ENCODE results near the gene NKX1-1.

The NKX1-1 gene

DNA sequence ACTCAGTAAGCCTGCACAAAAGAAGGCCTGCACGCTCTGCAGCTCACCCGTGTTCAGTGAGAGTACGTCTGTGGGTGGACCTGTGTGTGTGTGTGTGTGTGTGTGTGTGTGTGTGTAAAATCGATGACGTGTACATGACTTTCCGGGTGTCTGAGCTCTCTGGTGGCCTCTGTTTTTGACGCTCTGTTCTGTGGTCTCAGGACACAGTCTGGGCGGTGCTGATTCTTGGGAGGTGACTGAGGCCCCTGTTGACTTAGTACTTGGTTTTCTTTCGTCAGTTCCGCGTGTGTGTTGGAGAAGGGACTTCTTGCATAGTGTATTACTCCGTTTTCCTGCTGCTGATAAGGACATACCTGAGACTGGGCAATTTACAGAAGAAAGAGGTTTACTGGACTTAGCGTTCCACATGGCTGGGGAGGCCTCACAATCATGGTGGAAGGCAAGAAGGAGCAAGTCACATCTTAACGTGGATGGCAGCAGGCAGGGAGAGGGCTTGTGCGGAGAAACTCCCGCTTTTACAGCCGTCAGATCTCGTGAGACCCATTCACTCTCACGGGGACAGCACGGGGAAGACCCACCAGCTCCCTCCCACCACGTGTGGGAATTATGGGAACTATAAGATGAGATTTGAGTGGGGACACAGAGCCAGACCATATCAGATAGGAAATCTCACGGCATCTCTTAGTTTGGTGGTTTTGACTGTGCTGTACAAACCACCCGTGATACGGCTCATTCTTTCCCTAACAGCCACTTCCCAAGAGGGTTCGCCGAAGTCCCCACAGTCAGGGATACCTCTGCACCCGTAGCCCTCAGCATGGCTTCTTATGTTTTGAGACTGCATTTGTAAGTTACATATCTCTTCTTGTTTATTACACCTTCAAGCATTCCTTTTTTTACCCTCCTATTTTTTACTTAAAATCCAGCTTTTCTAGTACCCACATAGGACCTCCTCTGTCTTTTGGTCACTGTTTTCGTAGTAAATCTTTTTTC is 34.8 kb downstream of the NKX1-1 start:
- ATAC-seq, result no peak

DNA sequence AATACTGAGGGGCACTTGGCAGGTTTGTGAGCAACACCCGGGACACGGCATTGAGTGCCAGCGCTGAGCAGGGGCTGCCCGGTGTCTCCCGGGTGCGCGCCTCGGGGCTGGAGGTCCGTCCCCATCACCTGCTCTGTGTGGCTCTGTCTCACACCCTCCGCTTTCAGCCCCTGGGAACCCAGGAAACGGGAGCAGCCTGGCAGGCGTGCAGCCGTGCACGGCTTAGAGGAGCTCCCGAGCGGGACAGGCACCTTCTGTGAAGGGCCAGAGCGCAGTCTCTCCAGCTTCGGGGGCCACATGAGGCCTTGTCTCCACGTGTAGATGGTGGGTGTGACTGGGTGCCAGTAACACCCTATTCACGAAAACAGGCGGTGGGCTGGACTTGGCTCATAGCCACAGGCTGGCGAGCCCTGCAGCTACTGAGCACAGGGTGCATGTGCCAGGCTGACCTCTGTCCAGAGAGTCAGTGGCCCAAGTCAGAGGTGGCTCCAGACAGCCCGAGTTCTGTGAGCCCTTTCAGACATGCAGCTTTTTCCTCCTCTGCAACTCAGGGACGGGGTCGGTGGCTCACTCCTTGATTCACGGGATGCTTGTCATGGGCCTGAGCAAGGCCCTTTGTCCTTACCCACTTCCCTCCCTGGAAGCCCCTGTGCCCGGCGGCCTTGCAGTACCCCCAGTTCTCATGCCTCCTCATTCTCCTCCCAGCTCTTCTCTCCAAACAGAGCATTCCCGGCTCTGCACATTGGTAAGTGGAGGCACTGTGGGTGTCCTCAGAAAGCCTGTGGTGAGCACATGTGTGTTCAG is 35.7 kb downstream of the NKX1-1 start:
- no peak for ATAC-seq

DNA sequence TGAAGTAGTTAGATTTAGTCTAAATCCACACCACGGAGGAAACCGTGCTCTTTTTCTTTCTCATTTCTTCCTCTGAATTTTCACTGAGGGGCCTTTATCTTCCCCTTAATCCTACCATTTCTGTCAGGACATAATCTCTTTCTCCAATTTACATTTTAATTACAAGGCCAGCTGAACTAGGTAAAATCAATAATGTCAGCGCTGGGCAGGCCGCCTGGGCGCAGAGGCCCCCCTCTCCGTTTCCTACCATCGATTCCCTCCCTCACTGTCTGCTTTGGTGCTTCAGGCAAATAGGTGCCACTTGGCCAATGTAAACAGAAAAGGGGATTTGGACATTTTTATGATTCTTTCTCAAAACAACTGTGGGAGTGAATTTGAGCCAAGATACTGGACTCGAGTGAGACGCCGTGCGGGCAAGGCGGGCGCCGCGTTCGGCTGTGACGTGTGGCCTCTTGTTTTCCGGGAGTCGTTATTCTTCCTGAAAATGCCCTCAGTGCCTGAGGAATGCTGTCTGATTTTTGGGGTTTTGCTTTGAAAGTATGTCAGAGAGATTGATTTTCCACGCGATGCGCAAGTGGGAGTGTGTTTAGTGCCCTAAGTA is 36.7 kb downstream of the NKX1-1 start:
- ATAC-seq, result no peak

DNA sequence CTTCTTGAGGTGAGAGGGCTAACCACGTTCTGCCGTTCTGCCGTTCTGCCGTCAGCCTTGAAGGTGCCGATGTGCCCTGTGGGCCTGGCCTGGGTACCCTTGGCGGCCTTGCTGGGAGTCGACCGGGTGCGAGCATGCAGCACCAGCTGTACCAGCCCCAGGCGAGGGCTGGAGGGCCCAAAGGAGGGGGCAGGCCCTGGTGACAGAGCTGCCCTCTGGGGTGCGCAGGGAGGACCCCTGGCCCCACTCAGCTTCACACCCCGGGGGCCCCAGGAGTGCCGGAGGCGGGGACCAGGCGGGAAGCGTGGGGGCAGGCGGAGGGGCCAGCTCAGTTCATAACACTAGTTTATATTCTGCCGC is 37.2 kb downstream of the NKX1-1 start:
- no peak for ATAC-seq

DNA sequence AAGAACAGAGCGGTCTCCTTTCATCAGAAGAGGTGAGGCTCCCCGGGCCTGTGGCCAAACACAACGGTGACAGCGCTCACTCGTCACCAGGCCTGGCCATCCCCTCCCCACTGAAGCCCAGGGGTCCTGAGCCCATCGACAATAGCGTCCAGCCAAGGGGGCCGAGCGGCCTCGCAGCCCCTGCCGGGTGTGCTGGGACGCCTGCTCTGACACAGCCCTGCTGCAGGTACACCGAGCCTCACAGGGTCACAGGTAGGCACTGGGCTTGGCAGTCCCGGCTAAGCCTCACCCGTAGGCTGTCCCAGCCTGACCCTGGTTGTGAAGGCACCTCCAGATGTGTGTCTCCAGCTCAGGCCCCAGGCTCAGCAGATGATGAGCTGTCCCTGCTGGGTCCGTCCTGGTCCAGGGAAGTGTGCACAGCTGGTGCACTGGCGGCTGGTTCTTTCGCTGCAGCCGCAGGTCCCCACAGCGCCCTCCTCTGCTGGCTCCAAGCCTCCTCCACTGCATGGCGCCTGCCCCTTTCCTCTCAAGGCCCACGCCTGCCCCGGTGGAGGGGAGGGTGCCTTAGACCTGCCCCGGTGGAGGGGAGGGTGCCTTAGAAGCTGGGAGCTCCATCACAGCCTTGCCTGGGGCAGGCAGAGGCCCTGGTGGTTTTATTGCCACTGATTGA is 37.7 kb downstream of the NKX1-1 start:
- ATAC-seq, result no peak

DNA sequence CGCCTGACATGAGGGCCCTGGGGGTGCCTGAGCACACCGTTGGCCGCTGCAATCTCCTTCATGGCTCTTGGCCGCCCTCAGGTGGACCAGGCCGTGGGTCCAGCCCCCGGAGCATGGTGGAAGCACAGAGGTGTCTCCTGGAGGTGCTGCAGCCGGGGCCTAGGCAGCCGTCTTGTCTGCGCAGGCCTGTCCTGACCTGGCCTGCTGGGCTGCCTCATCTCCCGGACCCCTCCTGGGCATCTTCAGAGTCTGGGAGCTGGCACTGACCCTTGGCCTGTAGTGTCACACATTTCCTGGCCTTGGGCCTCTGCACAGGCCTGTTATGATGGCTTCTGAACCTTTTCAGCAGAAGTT is 38.3 kb downstream of the NKX1-1 start:
- no peak for ATAC-seq

DNA sequence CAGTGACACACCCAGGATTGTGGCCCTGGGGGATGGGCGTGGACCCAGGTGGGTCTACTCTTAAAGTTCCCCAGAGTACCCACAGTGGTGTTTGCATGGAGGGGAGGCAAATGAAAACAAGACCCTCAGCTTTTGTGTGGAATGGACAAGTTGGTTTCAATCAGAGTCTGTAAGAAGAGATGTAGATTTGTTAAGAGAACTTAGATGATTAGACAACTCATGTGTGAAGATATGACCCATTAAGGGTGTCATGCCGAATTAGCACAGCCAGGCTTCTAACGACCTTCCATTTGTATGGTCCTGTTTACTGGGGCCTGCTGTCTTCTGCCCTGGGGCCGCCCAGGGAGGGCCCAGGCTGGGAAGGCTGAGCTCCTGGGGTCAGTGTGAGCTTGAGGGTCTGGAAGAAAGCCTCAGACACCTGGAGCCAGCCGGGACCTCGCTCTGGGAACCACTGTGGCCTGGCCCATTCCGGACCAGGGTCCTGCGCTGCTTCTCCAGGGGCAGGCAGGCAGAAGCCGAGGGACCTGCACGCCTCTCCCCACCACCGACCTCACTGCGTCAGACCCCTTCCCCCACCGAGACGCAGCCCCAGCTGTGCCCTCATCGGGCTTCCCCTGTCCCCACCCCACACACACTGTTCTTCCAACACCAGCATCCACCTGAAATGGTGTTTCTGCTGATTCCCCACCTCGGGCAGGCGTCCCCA is 38.9 kb downstream of the NKX1-1 start:
- no peak for ATAC-seq

DNA sequence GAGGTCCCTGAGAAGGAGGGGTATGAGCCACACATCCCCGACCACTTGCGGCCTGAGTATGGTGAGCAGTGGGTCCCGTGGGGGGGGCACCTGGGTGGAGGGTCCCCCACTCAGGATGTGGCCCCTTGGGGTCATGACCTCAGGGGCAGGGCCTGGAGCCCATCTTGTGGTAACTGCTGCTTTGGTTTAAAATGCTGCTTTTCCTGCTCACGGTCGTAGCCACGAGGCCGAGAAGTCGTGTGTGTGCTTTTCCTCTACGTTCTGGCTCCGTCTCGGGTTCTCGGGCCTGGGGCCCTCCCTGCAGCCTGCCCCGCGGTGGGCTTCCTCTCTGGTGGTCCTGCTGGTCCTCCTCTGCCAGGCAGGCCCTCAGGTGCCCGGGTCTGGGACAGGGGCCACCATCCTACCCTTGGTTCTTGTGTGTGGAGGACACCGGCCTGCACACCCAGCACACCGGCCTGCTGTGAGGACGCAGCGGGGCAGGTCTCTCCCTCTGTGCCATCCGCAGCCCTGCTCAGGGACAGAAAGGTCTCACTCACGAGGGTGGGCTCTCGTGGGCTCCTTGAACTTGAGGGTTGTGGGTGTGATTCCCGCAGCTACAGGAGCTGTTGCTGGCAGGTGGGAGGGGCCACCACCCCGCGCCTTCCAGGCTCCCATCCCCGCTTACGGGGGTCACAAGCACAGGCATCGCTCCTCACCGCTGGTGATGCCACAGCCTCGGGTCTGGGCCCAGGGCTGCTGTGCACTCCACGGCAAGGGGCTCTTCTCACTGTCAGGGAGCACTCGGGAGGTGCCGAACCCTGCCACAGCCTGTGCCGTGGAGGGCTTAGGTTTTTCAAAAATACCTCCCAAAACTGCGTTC is 39.6 kb downstream of the NKX1-1 start:
- ATAC-seq, result no peak

DNA sequence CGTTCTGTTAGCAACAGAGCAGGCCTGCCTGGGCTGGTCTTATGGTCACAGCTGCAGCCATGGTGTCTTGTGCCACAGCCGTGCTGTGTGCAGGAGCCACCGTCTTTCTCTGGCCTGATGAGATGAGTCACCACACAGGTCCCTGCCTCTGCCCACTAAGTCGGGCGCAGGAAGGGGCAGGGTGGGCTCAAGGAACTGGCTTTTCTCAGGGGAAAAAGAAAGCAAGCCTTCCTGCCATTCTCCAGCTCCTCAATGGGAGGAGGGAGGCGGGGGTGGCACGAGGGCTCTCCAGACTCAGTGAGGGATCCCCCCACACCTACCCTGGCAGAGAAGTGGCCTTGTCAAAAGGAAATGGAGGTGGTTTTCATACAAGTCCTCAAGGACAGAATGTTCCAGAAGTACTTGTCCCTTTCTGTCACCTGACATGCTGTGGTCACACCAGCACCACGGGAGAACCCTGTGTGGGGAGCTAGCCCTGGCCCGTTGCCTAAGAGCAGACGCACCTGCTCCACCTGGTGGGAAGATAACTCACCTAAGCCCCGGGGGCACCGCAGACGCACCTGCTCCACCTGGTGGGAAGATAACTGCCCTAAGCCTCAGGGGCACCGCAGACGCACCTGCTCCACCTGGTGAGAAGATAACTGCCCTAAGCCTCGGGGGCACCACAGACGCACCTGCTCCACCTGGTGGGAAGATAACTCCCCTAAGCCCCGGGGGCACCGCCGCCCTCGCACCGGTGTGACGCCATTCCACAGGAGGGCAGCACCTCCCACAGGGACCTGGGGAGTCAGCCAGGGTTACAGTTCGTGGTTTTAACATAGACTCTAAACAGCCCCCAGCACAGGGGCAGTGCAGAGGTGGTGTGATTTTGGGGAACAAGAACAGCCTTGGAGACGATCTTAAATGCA is 40.7 kb downstream of the NKX1-1 start:
- ATAC-seq, result no peak

DNA sequence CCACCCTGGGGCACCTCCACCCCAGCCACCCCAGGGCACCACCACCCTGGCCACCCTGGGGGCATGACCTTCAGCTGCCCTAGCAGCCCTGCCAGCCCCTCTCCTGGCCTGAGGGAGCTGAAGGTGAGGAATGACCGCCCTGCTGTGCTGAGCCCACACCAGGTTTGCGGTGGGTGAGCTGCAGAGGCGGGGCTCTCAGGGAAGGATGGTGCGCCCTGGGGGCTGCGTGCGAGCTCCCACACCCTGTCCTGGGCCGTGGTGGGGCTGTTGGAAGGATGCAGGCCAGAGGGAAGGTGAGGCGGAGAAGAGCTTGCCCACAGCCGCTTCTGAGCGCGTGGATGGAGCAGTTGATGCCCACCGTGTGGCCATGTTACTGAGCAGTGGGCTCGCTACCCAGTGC is 41.5 kb downstream of the NKX1-1 start:
- ATAC-seq, result no peak

DNA sequence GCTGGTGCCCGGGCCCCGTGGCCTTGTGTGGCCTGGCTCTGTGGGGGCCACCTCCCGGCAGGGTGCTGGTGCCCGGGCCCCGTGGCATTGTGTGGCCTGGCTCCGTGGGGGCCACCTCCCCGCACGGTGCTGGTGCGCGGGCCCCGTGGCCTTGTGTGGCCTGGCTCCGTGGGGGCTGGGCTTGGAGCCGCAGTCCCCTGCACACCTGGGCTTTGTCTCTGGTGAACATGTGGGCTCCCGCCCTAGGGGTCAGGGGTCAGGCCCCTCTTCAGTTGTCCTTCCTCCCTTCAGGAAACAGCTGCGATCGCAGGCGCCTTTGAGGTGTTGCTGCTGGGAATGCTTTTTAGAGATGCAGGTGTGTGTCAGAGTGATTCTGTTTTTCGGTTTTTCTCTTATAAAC is 42.0 kb downstream of the NKX1-1 start:
- ATAC-seq, result no peak

DNA sequence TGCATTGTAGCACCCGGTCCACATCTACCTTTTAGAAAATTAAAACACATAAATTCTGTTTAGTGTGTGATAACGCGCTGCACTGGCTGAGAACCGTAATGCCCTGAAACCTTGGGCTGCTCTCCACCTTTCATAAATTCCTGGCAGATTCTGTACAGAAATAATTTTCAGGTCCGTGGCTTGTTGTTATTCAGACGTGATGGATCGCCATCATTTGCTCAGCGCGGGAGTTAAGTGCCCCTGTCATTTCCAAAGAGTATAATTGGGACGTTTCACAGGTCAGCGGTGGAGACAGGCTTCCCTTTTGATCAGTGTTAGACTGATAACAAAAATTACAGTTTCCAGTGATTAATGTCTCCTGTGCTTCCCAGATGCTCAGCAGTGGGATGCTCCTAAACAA is 42.7 kb downstream of the NKX1-1 start:
- no peak for ATAC-seq

DNA sequence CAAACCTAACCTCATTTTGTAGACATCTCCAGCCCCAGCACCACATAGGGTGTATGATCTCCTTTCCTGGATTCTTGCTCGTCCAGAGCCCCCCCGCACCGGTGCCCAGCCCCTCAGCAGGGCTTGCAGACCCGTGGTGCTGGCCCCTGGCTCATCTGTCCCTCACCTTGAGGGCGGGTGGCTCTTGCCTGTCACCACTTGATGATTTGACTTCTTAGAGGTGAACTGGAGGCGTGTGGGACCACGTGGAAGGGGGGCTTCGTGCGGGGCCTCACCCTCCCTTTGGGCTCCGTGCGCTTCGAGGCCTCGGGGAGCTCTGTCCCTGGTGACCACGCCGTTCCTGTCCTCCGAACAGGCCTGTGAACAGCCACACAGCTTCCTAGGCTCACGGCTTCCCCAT is 43.7 kb downstream of the NKX1-1 start:
- no peak for ATAC-seq

DNA sequence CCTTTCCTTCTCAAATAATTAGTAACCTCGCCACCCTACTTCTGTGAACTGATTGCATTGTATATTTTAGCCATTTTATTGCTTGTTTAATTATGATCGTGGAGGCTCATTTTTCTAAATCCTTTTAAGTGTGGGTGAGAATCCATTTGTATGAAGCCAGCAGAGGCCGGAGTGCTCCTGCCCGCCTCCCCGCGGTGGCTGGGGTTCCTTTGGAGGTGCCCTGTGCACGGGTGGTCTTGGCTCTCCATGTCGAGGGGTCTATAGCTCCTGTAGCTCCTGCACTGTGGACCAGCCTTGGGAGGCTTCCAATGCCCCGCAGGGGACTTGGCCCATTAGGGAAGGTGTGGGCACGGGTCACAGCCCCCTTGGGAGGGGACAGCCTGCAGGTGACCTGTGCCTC is 44.2 kb downstream of the NKX1-1 start:
- ATAC-seq, result no peak

DNA sequence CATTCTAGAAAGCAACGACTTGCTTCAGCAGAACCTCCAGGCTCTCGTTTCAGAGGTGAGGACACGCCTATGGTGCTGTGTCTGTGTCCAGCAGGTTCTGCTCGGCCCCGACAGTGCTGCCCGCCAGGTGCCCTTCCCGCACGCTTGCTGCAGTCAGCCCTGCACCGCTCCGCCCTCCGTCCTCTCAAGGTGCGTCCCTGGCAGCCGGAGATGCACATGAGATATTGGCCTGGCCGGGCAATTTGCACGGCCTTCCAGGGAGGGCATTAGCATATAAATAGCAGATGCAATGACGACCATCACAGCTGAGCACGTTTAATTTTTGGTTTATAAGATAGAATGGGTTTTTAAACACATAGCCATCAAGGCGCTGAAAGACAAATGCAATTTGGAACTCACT is 44.8 kb downstream of the NKX1-1 start:
- ATAC-seq, result no peak

DNA sequence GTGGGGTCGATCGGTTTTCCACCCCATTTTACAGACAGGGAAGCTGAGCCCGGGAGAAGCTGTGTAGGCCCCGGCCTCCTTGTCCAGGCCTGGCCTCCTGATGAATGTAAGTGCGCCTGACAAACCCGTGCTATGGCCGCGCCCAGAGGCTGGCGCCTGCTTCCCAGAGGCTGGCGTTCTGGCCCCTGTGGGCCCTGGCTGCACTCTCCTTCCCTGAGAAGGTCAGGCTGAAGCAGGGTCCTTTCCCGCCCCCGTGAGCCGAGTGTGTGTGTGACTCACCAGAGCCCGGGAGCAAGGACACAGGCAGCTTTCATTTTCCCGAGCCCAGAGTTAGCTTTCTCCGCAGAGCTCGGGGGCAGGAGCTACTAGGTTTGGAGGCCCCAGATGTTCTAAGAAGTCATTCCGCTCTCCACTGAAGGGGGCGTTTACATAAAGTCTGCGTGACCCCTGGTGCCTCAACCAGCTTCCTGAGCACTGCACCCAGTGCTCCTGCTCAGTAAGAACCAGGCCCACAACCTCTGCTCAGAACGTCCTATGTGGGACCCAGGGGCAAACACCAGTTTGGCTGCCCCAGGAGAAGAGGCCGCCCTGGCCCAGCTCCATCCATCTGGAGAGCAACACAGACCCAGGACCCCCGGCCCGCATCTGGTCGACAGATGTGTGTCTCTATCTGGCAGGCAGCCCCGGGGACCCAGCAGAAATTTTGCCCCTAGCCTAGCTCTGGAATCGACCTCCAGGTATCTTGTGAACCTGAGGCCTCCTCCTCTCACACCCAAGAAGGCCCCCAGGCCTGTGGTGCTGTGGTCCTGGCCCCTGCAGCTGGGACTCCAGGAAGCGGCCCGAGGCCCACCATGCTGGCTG is 45.6 kb downstream of the NKX1-1 start:
- no peak for ATAC-seq

DNA sequence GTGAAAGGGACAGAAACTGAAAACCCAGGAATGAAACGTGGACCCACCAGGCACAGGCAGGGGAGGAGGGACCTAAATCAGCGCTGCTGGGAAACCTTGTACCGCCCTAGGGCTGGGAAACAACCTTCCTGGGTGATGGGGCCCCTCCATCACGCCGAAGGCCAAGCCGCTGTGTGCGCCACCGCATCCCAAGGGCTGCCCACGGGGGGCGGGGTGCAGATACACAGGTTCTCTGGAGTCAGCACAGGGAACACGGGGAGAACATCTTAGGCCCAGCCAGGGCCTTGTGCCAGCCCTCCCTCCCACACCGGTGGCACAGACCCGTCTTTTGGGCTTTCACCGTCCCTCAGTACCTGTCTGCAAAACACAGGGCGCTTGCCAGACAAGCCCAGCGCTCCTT is 46.3 kb downstream of the NKX1-1 start:
- ATAC-seq, result no peak

DNA sequence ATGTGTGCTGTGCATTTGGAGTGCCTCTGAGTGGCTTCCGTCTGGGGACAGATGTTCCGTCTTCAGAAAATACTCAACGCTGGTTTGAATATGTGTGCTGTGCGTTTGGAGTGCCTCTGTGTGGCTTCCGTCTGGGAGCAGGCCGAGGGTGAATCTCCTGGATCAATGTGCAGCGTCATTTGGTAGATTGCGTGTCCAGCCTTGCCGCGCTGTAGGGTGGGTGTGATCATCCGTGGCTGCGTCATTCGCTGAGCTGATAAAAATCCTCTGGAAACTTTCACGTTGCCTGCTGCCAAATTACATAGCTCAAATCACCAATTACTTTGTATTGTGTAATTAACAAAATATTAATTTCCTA is 47.1 kb downstream of the NKX1-1 start:
- ATAC-seq, result no peak

DNA sequence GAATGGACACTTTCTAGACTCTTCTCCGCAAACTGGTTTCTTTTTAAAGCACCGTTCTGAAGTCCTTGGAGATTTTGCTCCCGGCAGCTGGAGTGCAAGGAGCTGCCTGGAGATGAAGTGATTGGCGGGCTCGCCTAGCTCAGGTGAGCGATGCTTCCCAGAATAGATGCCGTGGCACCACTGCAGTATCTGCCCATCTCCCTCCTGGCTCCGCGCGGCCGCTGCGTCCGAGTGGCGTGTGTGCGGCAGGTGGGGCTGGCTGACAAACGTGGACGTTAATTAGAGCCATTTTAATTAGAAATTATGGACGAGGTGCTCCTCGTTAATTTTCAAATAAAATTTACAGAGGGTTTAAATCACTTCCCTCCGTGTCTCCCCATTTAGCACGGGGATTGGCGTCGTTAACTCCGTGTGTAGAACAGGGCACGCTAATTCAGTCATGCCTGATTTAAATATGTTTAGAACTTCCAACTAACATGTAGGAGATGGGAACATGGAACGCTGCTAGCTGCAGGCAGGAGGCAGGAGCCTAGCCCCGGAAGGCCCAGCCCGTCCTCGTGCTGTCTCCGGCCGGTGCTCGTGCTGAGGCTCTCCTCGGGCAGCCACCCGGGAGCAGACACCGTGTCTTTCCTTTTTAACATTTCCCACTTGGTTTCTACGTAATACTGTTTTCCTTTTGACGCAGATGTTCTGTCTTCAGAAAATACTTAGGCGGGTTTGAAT is 47.7 kb downstream of the NKX1-1 start:
- ATAC-seq, result no peak
